Measurements from ENCODE around the gene CHEK2.

DNA sequence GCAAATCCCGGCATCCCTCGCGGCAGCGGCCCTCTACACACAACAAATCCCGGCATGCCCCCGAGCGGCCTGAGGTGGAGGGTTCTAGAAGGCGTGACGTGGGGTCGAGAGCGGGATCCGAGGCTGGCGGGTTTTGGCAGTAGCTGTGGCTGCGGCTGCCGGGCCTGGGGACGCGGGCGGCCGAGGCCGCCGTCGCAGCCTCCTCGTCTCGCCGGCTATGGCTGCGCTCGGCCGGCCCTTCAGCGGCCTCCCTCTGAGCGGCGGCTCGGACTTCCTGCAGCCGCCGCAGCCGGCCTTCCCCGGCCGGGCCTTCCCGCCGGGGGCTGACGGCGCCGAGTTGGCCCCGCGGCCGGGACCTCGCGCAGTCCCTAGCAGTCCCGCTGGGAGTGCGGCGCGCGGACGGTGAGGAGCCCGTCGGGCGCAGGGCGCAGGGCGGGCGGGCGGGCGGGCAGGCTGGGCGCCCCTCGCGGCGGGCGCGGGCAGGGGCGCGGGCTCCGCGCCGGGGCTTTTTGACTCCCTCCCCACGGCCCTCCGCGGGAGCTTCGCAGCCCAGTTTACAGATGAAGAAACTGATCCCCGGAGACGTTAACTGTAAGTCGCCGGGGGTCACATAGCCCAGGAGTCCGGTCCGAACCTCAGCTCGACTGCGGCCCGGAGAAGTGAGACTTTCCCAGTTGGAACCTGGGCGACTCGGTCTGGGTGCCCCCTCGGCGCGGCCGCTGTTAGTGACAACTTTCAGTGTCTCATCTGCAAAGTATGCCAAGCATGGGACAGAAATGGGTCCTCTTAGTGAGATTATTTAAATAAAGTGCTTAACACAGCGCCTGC, 31.2 kb upstream of the CHEK2 start, which contains the start of gene CCDC117:
- TF ChIP-seq, protein P1, sequence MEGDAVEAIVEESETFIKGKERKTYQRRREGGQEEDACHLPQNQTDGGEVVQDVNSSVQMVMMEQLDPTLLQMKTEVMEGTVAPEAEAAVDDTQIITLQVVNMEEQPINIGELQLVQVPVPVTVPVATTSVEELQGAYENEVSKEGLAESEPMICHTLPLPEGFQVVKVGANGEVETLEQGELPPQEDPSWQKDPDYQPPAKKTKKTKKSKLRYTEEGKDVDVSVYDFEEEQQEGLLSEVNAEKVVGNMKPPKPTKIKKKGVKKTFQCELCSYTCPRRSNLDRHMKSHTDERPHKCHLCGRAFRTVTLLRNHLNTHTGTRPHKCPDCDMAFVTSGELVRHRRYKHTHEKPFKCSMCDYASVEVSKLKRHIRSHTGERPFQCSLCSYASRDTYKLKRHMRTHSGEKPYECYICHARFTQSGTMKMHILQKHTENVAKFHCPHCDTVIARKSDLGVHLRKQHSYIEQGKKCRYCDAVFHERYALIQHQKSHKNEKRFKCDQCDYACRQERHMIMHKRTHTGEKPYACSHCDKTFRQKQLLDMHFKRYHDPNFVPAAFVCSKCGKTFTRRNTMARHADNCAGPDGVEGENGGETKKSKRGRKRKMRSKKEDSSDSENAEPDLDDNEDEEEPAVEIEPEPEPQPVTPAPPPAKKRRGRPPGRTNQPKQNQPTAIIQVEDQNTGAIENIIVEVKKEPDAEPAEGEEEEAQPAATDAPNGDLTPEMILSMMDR (conservative IDR thresholded peaks at IDR 0.05; ENCODE audit: low read depth in 2 of 2): no peak
- TF ChIP-seq STAT1 (IDR thresholded peaks at IDR 0.05; ENCODE audit: unreplicated experiment) (no peak), EZH2 (IDR thresholded peaks at IDR 0.05; ENCODE audit: low read depth, unreplicated experiment) (no peak), POLR2AphosphoS5 (IDR thresholded peaks at IDR 0.05; ENCODE audit: low read depth) (peak; percentile 84), CREB1 (CRISPR knock-in tag; IDR thresholded peaks at IDR 0.05; ENCODE audit: low read depth) (peak; percentile 89), EZH2phosphoT487 (IDR thresholded peaks at IDR 0.05; ENCODE audit: unreplicated experiment) (no peak), ZNF114 (CRISPR knock-in tag; IDR thresholded peaks at IDR 0.05) (no peak), JUNB (IDR thresholded peaks at IDR 0.05; ENCODE audit: unreplicated experiment) (no peak), NANOG (IDR thresholded peaks at IDR 0.05; ENCODE audit: borderline replicate concordance) (no peak)
- TF ChIP-seq, protein P2, sequence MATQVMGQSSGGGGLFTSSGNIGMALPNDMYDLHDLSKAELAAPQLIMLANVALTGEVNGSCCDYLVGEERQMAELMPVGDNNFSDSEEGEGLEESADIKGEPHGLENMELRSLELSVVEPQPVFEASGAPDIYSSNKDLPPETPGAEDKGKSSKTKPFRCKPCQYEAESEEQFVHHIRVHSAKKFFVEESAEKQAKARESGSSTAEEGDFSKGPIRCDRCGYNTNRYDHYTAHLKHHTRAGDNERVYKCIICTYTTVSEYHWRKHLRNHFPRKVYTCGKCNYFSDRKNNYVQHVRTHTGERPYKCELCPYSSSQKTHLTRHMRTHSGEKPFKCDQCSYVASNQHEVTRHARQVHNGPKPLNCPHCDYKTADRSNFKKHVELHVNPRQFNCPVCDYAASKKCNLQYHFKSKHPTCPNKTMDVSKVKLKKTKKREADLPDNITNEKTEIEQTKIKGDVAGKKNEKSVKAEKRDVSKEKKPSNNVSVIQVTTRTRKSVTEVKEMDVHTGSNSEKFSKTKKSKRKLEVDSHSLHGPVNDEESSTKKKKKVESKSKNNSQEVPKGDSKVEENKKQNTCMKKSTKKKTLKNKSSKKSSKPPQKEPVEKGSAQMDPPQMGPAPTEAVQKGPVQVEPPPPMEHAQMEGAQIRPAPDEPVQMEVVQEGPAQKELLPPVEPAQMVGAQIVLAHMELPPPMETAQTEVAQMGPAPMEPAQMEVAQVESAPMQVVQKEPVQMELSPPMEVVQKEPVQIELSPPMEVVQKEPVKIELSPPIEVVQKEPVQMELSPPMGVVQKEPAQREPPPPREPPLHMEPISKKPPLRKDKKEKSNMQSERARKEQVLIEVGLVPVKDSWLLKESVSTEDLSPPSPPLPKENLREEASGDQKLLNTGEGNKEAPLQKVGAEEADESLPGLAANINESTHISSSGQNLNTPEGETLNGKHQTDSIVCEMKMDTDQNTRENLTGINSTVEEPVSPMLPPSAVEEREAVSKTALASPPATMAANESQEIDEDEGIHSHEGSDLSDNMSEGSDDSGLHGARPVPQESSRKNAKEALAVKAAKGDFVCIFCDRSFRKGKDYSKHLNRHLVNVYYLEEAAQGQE (IDR thresholded peaks at IDR 0.05; ENCODE audit: unreplicated experiment): no peak
- TF ChIP-seq, protein P3, sequence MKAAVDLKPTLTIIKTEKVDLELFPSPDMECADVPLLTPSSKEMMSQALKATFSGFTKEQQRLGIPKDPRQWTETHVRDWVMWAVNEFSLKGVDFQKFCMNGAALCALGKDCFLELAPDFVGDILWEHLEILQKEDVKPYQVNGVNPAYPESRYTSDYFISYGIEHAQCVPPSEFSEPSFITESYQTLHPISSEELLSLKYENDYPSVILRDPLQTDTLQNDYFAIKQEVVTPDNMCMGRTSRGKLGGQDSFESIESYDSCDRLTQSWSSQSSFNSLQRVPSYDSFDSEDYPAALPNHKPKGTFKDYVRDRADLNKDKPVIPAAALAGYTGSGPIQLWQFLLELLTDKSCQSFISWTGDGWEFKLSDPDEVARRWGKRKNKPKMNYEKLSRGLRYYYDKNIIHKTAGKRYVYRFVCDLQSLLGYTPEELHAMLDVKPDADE (IDR thresholded peaks at IDR 0.05): peak; percentile 90
- TF ChIP-seq, protein P4, sequence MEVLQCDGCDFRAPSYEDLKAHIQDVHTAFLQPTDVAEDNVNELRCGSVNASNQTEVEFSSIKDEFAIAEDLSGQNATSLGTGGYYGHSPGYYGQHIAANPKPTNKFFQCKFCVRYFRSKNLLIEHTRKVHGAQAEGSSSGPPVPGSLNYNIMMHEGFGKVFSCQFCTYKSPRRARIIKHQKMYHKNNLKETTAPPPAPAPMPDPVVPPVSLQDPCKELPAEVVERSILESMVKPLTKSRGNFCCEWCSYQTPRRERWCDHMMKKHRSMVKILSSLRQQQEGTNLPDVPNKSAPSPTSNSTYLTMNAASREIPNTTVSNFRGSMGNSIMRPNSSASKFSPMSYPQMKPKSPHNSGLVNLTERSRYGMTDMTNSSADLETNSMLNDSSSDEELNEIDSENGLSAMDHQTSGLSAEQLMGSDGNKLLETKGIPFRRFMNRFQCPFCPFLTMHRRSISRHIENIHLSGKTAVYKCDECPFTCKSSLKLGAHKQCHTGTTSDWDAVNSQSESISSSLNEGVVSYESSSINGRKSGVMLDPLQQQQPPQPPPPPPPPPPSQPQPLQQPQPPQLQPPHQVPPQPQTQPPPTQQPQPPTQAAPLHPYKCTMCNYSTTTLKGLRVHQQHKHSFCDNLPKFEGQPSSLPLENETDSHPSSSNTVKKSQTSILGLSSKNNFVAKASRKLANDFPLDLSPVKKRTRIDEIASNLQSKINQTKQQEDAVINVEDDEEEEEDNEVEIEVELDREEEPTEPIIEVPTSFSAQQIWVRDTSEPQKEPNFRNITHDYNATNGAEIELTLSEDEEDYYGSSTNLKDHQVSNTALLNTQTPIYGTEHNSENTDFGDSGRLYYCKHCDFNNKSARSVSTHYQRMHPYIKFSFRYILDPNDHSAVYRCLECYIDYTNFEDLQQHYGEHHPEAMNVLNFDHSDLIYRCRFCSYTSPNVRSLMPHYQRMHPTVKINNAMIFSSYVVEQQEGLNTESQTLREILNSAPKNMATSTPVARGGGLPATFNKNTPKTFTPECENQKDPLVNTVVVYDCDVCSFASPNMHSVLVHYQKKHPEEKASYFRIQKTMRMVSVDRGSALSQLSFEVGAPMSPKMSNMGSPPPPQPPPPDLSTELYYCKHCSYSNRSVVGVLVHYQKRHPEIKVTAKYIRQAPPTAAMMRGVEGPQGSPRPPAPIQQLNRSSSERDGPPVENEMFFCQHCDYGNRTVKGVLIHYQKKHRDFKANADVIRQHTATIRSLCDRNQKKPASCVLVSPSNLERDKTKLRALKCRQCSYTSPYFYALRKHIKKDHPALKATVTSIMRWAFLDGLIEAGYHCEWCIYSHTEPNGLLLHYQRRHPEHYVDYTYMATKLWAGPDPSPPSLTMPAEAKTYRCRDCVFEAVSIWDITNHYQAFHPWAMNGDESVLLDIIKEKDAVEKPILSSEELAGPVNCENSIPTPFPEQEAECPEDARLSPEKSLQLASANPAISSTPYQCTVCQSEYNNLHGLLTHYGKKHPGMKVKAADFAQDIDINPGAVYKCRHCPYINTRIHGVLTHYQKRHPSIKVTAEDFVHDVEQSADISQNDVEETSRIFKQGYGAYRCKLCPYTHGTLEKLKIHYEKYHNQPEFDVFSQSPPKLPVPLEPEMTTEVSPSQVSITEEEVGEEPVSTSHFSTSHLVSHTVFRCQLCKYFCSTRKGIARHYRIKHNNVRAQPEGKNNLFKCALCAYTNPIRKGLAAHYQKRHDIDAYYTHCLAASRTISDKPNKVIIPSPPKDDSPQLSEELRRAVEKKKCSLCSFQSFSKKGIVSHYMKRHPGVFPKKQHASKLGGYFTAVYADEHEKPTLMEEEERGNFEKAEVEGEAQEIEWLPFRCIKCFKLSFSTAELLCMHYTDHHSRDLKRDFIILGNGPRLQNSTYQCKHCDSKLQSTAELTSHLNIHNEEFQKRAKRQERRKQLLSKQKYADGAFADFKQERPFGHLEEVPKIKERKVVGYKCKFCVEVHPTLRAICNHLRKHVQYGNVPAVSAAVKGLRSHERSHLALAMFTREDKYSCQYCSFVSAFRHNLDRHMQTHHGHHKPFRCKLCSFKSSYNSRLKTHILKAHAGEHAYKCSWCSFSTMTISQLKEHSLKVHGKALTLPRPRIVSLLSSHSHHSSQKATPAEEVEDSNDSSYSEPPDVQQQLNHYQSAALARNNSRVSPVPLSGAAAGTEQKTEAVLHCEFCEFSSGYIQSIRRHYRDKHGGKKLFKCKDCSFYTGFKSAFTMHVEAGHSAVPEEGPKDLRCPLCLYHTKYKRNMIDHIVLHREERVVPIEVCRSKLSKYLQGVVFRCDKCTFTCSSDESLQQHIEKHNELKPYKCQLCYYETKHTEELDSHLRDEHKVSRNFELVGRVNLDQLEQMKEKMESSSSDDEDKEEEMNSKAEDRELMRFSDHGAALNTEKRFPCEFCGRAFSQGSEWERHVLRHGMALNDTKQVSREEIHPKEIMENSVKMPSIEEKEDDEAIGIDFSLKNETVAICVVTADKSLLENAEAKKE (CRISPR knock-in tag; IDR thresholded peaks at IDR 0.05): no peak
